Stomach (tissue), 9 donors: ENCODE results near the gene AFDN. TPM values are rescaled to one million over a fixed set of nuclear protein-coding genes. Genes with fewer than 3 reads are reported as not detected.

Source experiments
- DNase-seq, 2 donors: peaks; one replicate each; pipeline versions ENCODE4 v3.0.0 to v3.0.0-alpha.2; 2013 to 2019
- H3K27ac ChIP-seq, 5 donors: fragments of 200-600 bp in 4 of 5; sonication (generic) in 4 of 5; one replicate each; pipeline ENCODE4 v1.5.1; 2013 to 2019; ENCODE audit warnings: mild to moderate bottlenecking in 1 of 5, moderate library complexity in 1 of 5
- H3K27me3 ChIP-seq, 3 donors: fragments of 200-600 bp; sonication (generic); one replicate each; pipeline ENCODE4 v1.5.1; 2017 to 2019; ENCODE audit warnings: mixed run types in 1 of 3
- H3K36me3 ChIP-seq, 4 donors: fragments of 200-600 bp; sonication (generic); 1 replicate in 3 of 4; 2 replicates in 1 of 4; pipeline ENCODE4 v1.5.1; 2016 to 2019
- H3K4me1 ChIP-seq, 4 donors: fragments of 200-600 bp; sonication (generic); one replicate each; pipeline ENCODE4 v1.5.1; 2016 to 2019
- H3K4me3 ChIP-seq, 4 donors: fragments of 200-600 bp; sonication (generic) in 3 of 4; one replicate each; pipeline ENCODE4 v1.5.1; 2016 to 2019; ENCODE audit warnings: mild to moderate bottlenecking in 1 of 4
- H3K9me3 ChIP-seq, 4 donors: fragments of 200-600 bp; sonication (generic); one replicate each; pipeline ENCODE4 v1.5.1; 2016 to 2019
- EP300 ChIP-seq: sonication (generic); formaldehyde crosslinking; IDR thresholded peaks from one replicate; pipeline ENCODE4 v1.6.1; 2017; ENCODE audit warnings: antibody characterized with exemption
- POLR2A ChIP-seq, 4 donors: fragments of 450-650 bp; IDR thresholded peaks; one replicate each; pipeline ENCODE4 v1.6.1; 2016; ENCODE audit warnings: antibody characterized with exemption in 4 of 4, control low read depth in 2 of 4, mild to moderate bottlenecking in 1 of 4, moderate library complexity in 1 of 4
- POLR2AphosphoS5 ChIP-seq, 3 donors: sonication (generic); formaldehyde crosslinking; IDR thresholded peaks; one replicate each; pipeline ENCODE4 v1.6.1; 2016; ENCODE audit warnings: antibody characterized with exemption in 3 of 3
- WGBS, 5 donors: extraction: QIAGEN DNeasy Blood & Tissue Kit in 3 of 5; methylation state at CpG; one replicate each; pipeline versions ENCODE4 v1.1.5 to v1.1.7; 2013 to 2018; 5-methylcytosine and 5-hydroxymethylcytosine counted together
- intact Hi-C: fragments of 100-400 bp; cut with DNase I; formaldehyde crosslinking; loops from one replicate; pipeline ENCODE4 v1.15.1; 2023; ENCODE audit warnings: low total_unique reads
- polyA plus RNA-seq, 3 donors: library from polyadenylated mRNA; stranded (reverse); fragments of 200-250 nt; gene quantifications; one replicate each; pipeline ENCODE4 v1.2.3, GENCODE V29; 2013
- total RNA-seq, 5 donors: library from RNA; depleted of rRNA; stranded (reverse); fragments of >200 nt; gene quantifications; one replicate each; pipeline versions ENCODE4 v1.1.0 to v1.2.3, GENCODE V29; 2014 to 2016
- TF ChIP-seq, protein P1 (sequence below), 7 experiments: fragments of 450-650 bp in 4 of 7; fragments of 200-600 bp in 3 of 7; sonication (generic) in 3 of 7; IDR thresholded peaks; one replicate each; pipeline ENCODE4 v1.5.1; 2016 to 2019; ENCODE audit warnings: antibody characterized with exemption in 7 of 7, control low read depth in 2 of 7, mild to moderate bottlenecking in 1 of 7
- donor health status: healthy with polysubstance abuse.
- donor health status: Bipolar disorder and iron deficiency.
- donor health status: healthy.

The AFDN gene
- total and polyA plus RNA-seq, 8 donors = 24.8 to 521 (median 114) TPM

DNA sequence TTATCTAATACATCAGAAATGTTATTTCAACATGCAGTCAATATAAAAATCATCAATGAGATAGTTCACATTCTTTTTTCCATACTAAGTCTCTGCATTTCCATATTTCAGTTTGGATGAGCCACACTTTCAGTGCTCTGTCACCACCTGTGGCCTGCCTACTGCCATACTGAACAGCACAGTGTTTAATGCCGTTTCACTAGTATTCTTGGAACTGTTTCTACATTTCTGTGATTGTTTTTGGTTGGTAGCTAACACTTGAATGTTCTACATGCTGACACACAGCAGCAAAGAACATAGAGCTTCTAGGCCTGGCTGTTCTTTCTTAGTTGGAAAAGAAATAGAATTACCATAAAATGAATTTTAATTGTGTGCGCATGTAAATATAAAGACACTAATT is 109.3 kb downstream of the AFDN start:
- Histone ChIP-seq H3K36me3 (peaks cover 0 to 32% (median 5%) of the 10 kb centered on the region in 4 donors), H3K27ac (no peak overlapping the region), H3K4me1 (peaks cover 7 to 32% (median 20%) of the 10 kb centered on the region in 4 donors), H3K4me3 (no peak overlapping the region), H3K9me3 (no peaks in the 10 kb centered on the region), H3K27me3 (no peaks in the 10 kb centered on the region)
- DNase-seq = no peak
- 84 to 89% (median 85%) methylated on average over 2 of the region's 2 CpGs for WGBS, 5 donors
- intact Hi-C loops = no loop called here
- TF ChIP-seq EP300 (no peak), POLR2AphosphoS5 (IDR thresholded peaks at IDR 0.05) (no peak), POLR2A (IDR thresholded peaks at IDR 0.05) (no peak)
- TF ChIP-seq, protein P1, sequence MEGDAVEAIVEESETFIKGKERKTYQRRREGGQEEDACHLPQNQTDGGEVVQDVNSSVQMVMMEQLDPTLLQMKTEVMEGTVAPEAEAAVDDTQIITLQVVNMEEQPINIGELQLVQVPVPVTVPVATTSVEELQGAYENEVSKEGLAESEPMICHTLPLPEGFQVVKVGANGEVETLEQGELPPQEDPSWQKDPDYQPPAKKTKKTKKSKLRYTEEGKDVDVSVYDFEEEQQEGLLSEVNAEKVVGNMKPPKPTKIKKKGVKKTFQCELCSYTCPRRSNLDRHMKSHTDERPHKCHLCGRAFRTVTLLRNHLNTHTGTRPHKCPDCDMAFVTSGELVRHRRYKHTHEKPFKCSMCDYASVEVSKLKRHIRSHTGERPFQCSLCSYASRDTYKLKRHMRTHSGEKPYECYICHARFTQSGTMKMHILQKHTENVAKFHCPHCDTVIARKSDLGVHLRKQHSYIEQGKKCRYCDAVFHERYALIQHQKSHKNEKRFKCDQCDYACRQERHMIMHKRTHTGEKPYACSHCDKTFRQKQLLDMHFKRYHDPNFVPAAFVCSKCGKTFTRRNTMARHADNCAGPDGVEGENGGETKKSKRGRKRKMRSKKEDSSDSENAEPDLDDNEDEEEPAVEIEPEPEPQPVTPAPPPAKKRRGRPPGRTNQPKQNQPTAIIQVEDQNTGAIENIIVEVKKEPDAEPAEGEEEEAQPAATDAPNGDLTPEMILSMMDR (IDR thresholded peaks at IDR 0.05) = no peak

DNA sequence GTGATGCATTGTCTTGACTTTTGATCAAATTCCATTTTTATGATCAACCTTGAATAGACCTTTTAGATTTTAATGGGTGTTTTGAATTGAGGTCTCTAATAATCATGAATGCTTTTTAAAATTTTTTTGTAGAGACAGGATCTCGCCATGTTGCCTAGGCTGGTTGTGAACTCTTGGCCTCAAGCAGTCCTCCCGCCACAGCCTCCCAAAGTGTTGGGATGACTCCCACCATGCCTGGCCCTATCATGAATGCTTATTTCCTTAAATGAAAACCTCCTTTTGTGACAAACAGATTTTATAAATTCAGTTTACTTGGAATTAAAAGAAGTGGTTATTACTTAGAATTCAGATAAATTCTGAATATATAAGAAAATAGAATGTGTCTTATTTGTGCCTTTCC is 110.6 kb downstream of the AFDN start:
- DNase-seq = no peak
- H3K36me3 ChIP-seq = peaks cover 0 to 25% (median 3%) of the 10 kb centered on the region in 4 donors
- H3K4me1 ChIP-seq = peaks cover 4 to 26% (median 15%) of the 10 kb centered on the region in 4 donors
- no peak overlapping the region for H3K27ac ChIP-seq
- intact Hi-C loops = no loop called here
- no peaks in the 10 kb centered on the region for H3K27me3 ChIP-seq
- TF ChIP-seq POLR2AphosphoS5 (IDR thresholded peaks at IDR 0.05) = no peak
- no peak for TF ChIP-seq POLR2A (IDR thresholded peaks at IDR 0.05)
- no peak for TF ChIP-seq EP300
- TF ChIP-seq, protein P1 (IDR thresholded peaks at IDR 0.05) = no peak
- no peak overlapping the region for H3K4me3 ChIP-seq
- 95 to 100% (median 98%) methylated on average over 2 of the region's 2 CpGs for WGBS, 5 donors
- H3K9me3 ChIP-seq = no peaks in the 10 kb centered on the region

DNA sequence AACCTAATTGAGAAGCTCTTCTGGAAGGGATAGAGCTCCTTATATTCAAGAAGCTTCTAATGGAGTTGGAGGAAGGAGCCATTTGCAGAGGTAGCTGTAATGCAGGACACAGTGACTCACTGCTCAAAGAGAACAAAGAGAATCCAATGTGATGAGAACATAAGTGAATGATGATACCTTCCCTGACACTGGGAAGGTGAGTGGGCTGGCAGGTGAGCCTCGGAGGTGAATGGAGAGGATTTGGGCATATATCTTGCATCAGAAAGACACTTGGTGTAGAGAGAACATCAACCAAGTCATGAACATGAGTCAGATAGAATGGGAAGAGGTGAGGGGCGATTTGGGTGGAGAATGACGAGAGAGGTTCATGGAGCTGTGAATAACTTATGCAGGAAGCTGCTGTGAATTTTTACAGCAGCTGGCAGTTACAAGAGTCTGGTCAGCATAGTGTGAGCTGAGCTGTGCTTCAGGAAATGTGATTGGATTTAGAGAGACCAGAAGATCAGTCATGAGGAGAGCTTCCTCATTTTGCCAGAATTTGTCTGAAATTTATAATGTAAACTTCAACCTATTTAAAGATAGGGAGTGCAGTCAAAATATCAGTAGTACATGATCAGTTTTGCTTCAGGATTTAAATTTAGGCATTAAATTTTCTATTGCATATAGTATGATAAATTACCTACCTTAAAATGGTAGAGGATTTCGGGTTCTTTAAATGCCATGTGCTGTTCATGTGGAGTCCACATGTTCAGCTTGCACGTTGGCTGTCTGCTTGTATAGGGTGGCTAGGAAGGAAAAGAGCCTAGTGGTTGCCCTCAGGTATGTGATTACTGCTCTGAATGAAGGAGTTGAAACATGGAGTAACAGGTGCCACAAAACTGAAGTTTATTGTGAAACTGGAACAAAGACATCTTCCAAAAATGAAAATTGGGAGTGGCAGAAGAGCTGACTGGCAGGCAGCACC is 111.5 kb downstream of the AFDN start:
- Histone ChIP-seq H3K27me3 (no peaks in the 10 kb centered on the region), H3K27ac (no peak overlapping the region), H3K4me1 (peaks cover 0 to 19% (median 10%) of the 10 kb centered on the region in 4 donors), H3K9me3 (no peaks in the 10 kb centered on the region), H3K36me3 (peaks cover 0 to 29% (median 7%) of the 10 kb centered on the region in 4 donors), H3K4me3 (no peak overlapping the region)
- intact Hi-C loops = no loop called here
- WGBS, 5 donors = 77 to 91% (median 86%) methylated on average over 5 of the region's 5 CpGs
- no peak for DNase-seq
- no peak for TF ChIP-seq POLR2AphosphoS5 (IDR thresholded peaks at IDR 0.05)
- no peak for TF ChIP-seq POLR2A (IDR thresholded peaks at IDR 0.05)
- TF ChIP-seq, protein P1 (IDR thresholded peaks at IDR 0.05) = no peak
- no peak for TF ChIP-seq EP300

DNA sequence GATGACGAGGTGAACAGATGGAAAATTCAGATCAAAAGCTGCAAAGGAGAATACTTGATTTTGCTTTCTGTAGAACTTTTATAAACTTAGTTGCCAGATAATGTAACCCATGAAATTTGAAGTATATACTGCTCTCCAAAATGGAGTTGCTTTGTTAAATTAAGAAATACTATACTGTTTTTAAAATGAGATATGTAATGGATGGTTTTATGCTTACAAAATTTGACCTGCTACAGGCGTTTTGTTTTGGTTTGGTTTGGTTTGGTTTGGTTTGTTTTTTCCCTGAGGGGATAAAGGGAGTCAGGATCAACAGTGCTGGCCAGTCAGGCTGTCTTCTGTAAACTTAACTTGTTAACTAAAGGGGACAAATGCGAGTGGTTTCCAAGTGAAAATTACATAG is 115.1 kb downstream of the AFDN start:
- DNase-seq = no peak
- 64 to 82% (median 76%) methylated on average over 3 of the region's 3 CpGs for WGBS, 5 donors
- H3K36me3 ChIP-seq = peaks cover 18 to 50% (median 43%) of the 10 kb centered on the region in 4 donors
- intact Hi-C loops = no loop called here
- H3K4me3 ChIP-seq = no peak overlapping the region
- H3K27me3 ChIP-seq = no peaks in the 10 kb centered on the region
- no peaks in the 10 kb centered on the region for H3K4me1 ChIP-seq
- no peak for TF ChIP-seq EP300
- no peak for TF ChIP-seq POLR2A (IDR thresholded peaks at IDR 0.05)
- TF ChIP-seq, protein P1 (IDR thresholded peaks at IDR 0.05) = no peak
- no peak for TF ChIP-seq POLR2AphosphoS5 (IDR thresholded peaks at IDR 0.05)
- no peaks in the 10 kb centered on the region for H3K9me3 ChIP-seq
- no peak overlapping the region for H3K27ac ChIP-seq
